Natural killer cell (primary cell): ENCODE data around the gene SURF1. TPM values are rescaled to one million over a fixed set of nuclear protein-coding genes. Genes with fewer than 3 reads are reported as not detected.

ENCODE experiments used
- ATAC-seq, 3 donors: fragments of 150-1000 bp in 2 of 3; fragments of 200-7000 bp in 1 of 3; cut with Tn5 transposase; 1 replicate in 1 of 3; 2 replicates in 2 of 3; pipeline ENCODE4 v1.10.0; 2021; ENCODE audit warnings: mild to moderate bottlenecking in 2 of 3, moderate library complexity in 2 of 3
- DNase-seq, 2 donors: peaks; one replicate each; pipeline versions ENCODE4 v3.0.0 to v3.0.0-alpha.2; 2013 to 2021; ENCODE audit warnings: mixed read lengths in 1 of 2
- H3K27ac ChIP-seq: one replicate; pipeline ENCODE4 v1.5.1; 2013; ENCODE audit warnings: mild to moderate bottlenecking, low read length
- H3K27me3 ChIP-seq: one replicate; pipeline ENCODE4 v1.6.1; 2013; ENCODE audit warnings: low read length; ENCODE audit not compliant: control insufficient read depth, insufficient read depth
- H3K36me3 ChIP-seq: one replicate; pipeline ENCODE4 v1.6.1; 2013; ENCODE audit warnings: low read length; ENCODE audit not compliant: control insufficient read depth, insufficient read depth
- H3K4me1 ChIP-seq: one replicate; pipeline ENCODE4 v1.6.1; 2013; ENCODE audit warnings: low read length; ENCODE audit not compliant: control insufficient read depth, insufficient read depth
- H3K4me3 ChIP-seq: one replicate; pipeline ENCODE4 v1.5.1; 2013; ENCODE audit warnings: low read length
- H3K9me3 ChIP-seq: one replicate; pipeline ENCODE4 v1.6.1; 2013; ENCODE audit warnings: low read length; ENCODE audit not compliant: control insufficient read depth, insufficient read depth
- H3K27ac Mint-ChIP-seq, 2 donors: one replicate each; pipeline ENCODE4 v1.8.0; 2022; ENCODE audit warnings: mild to moderate bottlenecking in 2 of 2, mixed read lengths in 2 of 2, moderate library complexity in 1 of 2
- H3K27me3 Mint-ChIP-seq, 2 donors: one replicate each; pipeline ENCODE4 v1.8.0; 2022; ENCODE audit warnings: low read depth in 2 of 2, mixed read lengths in 2 of 2
- H3K36me3 Mint-ChIP-seq: one replicate; pipeline ENCODE4 v1.8.0; 2022; ENCODE audit warnings: mixed read lengths
- H3K4me1 Mint-ChIP-seq, 2 donors: one replicate each; pipeline ENCODE4 v1.8.0; 2022; ENCODE audit warnings: mixed read lengths in 2 of 2
- H3K4me3 Mint-ChIP-seq: one replicate; pipeline ENCODE4 v1.8.0; 2022; ENCODE audit warnings: mild to moderate bottlenecking, moderate library complexity, mixed read lengths
- H3K9me3 Mint-ChIP-seq, 2 donors: one replicate each; pipeline ENCODE4 v1.8.0; 2022; ENCODE audit warnings: mixed read lengths in 2 of 2
- WGBS: methylation state at CpG from one replicate; pipeline ENCODE4 v1.1.7; 2013; ENCODE audit warnings: missing lambda C conversion rate; ENCODE audit not compliant: insufficient coverage; 5-methylcytosine and 5-hydroxymethylcytosine counted together
- intact Hi-C: fragments of 100-400 bp; cut with micrococcal nuclease; formaldehyde crosslinking; loops from one replicate; pipeline ENCODE4 v1.14.2; 2022
- total RNA-seq, 4 donors: library from RNA; stranded (reverse); fragments of 120-200 nt in 1 of 4; gene quantifications; one replicate each; pipeline versions ENCODE4 v1.2.3 to v1.2.4, GENCODE V29; 2013 to 2022
- TF ChIP-seq, protein P1 (sequence below): fragments of 200-600 bp; IDR thresholded peaks from one replicate; pipeline ENCODE4 v1.8.0; 2022; ENCODE audit warnings: antibody characterized with exemption

The SURF1 gene
- total RNA-seq, 3 donors from 2014 or later (not counting 1 experiment from before 2014, with no cell fraction given), result 35.6 to 44.4 (median 37.2) TPM

DNA sequence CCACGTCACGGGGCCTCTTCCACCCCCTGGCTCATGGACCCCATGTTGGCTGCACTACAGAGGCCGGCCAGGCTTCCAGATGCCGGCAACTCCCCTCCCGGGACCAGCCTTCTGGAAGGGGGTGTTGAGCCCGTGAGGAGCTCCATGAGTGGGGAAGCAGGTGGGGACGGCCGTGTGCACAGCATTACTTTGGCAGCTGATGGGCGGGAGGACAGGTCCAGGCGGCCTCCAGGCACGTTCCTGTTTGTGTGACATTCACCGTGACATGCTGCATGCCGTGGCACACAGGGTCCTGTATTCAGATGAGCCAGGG lies 52.2 kb downstream of the SURF1 start:
- H3K36me3 Mint-ChIP-seq, result no peaks in the 10 kb centered on the region
- Histone ChIP-seq H3K36me3 (no peaks in the 10 kb centered on the region), H3K4me3 (no peak overlapping the region), H3K27ac (no peak overlapping the region), H3K4me1 (no peaks in the 10 kb centered on the region), H3K9me3 (no peaks in the 10 kb centered on the region), H3K27me3 (no peaks in the 10 kb centered on the region)
- H3K9me3 Mint-ChIP-seq, result no peaks in the 10 kb centered on the region
- no peak overlapping the region for H3K4me3 Mint-ChIP-seq
- DNase-seq (no peak), ATAC-seq (no peak)
- no peak overlapping the region for H3K27ac Mint-ChIP-seq
- 90% methylated on average over 13 of the region's 13 CpGs for WGBS
- TF ChIP-seq, protein P1, sequence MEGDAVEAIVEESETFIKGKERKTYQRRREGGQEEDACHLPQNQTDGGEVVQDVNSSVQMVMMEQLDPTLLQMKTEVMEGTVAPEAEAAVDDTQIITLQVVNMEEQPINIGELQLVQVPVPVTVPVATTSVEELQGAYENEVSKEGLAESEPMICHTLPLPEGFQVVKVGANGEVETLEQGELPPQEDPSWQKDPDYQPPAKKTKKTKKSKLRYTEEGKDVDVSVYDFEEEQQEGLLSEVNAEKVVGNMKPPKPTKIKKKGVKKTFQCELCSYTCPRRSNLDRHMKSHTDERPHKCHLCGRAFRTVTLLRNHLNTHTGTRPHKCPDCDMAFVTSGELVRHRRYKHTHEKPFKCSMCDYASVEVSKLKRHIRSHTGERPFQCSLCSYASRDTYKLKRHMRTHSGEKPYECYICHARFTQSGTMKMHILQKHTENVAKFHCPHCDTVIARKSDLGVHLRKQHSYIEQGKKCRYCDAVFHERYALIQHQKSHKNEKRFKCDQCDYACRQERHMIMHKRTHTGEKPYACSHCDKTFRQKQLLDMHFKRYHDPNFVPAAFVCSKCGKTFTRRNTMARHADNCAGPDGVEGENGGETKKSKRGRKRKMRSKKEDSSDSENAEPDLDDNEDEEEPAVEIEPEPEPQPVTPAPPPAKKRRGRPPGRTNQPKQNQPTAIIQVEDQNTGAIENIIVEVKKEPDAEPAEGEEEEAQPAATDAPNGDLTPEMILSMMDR, result no peak
- H3K4me1 Mint-ChIP-seq, result no peaks in the 10 kb centered on the region
- peaks cover 3 to 8% of the 10 kb centered on the region in 2 donors for H3K27me3 Mint-ChIP-seq
- intact Hi-C loops, result no loop called here

DNA sequence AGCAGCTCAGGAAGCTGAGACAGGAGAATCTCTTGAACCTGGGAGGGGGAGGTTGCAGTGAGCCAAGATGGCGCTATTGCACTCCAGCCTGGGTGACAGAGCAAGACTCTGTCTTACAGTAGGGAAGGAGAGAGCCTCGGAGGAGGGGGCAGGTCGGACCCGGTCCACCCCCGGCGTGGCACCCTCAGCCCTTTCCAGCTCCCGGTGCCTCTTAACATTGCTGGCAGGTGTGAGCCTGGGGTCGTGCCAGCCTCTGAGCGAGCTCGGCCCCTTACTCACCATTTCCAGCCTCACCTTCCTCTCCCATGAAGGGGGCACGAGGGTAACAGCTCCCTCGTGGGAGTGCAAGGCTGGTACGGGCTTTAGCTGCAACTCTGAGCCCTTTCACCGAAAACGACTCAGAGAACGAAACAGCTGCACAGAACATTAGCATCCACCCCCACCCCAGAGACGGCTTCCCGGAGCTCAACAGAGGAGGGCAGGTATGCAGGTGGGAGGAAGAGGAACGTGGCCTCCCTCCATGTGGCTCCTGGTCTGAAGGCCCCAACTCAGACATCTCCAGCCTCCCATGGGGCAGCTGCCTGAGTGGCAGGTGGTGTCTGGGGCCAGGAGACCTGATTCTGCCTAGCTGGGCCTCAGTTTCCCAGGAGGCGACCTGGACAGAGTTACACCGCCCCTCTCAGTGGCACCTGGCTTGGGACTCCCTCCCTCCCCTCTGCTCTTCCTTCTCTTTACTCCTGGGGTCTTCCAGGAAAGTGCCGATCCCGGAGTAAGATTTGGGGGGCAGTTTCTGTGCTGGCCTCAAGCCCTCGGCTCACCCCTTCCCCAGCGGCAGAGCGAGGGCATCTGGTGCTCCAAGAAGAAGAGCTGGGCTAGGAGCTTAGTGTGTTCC lies 52.8 kb downstream of the SURF1 start:
- H3K36me3 ChIP-seq, result no peaks in the 10 kb centered on the region
- H3K4me1 ChIP-seq, result no peaks in the 10 kb centered on the region
- TF ChIP-seq, protein P1, result no peak
- Mint-ChIP-seq H3K27ac (no peak overlapping the region), H3K27me3 (peaks cover 3 to 10% of the 10 kb centered on the region in 2 donors), H3K9me3 (no peaks in the 10 kb centered on the region), H3K4me1 (no peaks in the 10 kb centered on the region), H3K4me3 (no peak overlapping the region), H3K36me3 (no peaks in the 10 kb centered on the region)
- intact Hi-C loops, result no loop called here
- no peaks in the 10 kb centered on the region for H3K9me3 ChIP-seq
- no peak overlapping the region for H3K4me3 ChIP-seq
- ATAC-seq, result no peak
- WGBS, result 86% methylated on average over 24 of the region's 26 CpGs
- no peak for DNase-seq
- H3K27ac ChIP-seq, result no peak overlapping the region
- H3K27me3 ChIP-seq, result no peaks in the 10 kb centered on the region

Other genes with a start within 250 kb of the SURF1 start
- gene RALGDS, start 235.2 kb downstream of the SURF1 start, total RNA-seq, result 100 to 1,000 TPM; 206 to 250 (median 208) TPM
- gene GBGT1, start 192.6 kb downstream of the SURF1 start, total RNA-seq, result 1 to 10 TPM; 1.4 to 2.2 (median 1.7) TPM
- not detected for gene OBP2B, start 147.2 kb downstream of the SURF1 start, total RNA-seq
- gene ABO, start 81.3 kb downstream of the SURF1 start, total RNA-seq, result 1 to 10 TPM in 1 of 3 donors, under 1 TPM in 2; 0.20 to 4.2 (median 0.56) TPM
- 10 to 100 TPM; 13.8 to 23.5 (median 21.3) TPM for gene SURF6, start 20.3 kb downstream of the SURF1 start, total RNA-seq
- gene MED22, start 8.4 kb downstream of the SURF1 start, total RNA-seq, result 10 to 100 TPM; 23.8 to 37.0 (median 28.1) TPM
- gene RPL7A, start 8.3 kb downstream of the SURF1 start, total RNA-seq, result 1,000 to 10,000 TPM; 1,409 to 1,616 (median 1,600) TPM
- 10 to 100 TPM; 14.3 to 14.9 (median 14.7) TPM for gene SURF2, start 63 bp upstream of the SURF1 start, total RNA-seq
- gene SURF4, start 19.6 kb upstream of the SURF1 start, total RNA-seq, result 100 to 1,000 TPM; 111 to 135 (median 114) TPM
- 1 to 10 TPM in 2 of 3 donors, under 1 TPM in 1; 0.53 to 2.9 (median 1.1) TPM for gene STKLD1, start 19.9 kb upstream of the SURF1 start, total RNA-seq
- gene REXO4, start 61.5 kb upstream of the SURF1 start, total RNA-seq, result 10 to 100 TPM; 14.2 to 21.6 (median 18.8) TPM
- gene ADAMTS13, start 65.9 kb upstream of the SURF1 start, total RNA-seq, result 1 to 10 TPM; 2.3 to 3.0 (median 2.8) TPM
- gene CACFD1, start 103.5 kb upstream of the SURF1 start, total RNA-seq, result 1 to 10 TPM; 4.5 to 8.3 (median 5.4) TPM
- gene SLC2A6, start 122.6 kb upstream of the SURF1 start, total RNA-seq, result 10 to 100 TPM in 2 of 3 donors, 1 to 10 TPM in 1; 5.0 to 20.1 (median 18.5) TPM
- gene MYMK, start 168.5 kb upstream of the SURF1 start, total RNA-seq, result not detected
- gene ADAMTSL2, start 178.2 kb upstream of the SURF1 start, total RNA-seq, result not detected